GM19372 (cell line): ENCODE measurements around the gene EIF5A.

Experiments
- ATAC-seq: cut with Tn5 transposase; IDR thresholded peaks from one replicate; pipeline ENCODE4 v1.9.1; 2021; ENCODE audit warnings: mild to moderate bottlenecking, low read depth, moderate library complexity; ENCODE audit not compliant: unreplicated experiment

EIF5A gene

GRCh38 chr17:7312432-7313087 lies 5.1 kb downstream of the EIF5A start:
- ATAC-seq = no peak

DNA sequence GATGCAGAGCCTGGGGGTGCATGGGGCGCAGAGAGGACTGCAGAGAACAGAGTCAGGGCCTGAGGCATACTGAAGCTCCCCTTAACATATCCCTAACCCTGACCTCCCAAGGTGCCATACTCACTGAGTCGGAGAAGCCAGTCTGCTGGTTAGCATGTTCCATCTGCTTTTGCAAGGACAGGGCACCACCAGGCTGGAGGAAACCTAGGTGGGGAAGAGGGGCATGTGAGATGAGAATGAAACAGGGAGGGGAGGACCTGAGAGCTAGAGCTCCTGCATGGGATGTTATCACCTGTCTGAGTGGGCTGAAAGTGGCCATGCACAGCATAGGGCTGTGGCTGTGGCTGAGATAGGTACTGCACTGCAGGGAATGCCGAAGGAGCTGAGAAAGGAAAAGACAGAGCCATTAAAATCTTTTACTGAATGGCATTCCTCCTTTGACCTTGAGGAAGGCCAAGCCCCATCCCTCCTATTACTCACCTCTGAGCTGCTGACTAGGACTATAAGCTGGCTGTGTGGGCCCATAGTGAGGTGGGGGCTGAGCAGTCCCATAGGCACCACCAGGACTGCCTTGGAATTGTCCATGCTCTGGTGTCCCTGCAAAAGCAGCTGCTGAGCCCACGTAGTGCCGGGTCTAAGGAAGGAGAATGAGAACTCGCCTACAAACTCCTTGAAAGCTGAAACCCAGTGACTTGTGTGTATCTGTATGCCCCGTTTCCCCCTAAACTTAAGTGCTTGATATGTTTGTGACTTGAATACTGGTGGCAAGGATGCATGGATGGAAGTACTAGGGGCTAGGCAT lies 5.9 kb downstream of the EIF5A start:
- ATAC-seq = no peak

GRCh38 chr17:7313890-7314718 lies 6.7 kb downstream of the EIF5A start:
- no peak for ATAC-seq

DNA sequence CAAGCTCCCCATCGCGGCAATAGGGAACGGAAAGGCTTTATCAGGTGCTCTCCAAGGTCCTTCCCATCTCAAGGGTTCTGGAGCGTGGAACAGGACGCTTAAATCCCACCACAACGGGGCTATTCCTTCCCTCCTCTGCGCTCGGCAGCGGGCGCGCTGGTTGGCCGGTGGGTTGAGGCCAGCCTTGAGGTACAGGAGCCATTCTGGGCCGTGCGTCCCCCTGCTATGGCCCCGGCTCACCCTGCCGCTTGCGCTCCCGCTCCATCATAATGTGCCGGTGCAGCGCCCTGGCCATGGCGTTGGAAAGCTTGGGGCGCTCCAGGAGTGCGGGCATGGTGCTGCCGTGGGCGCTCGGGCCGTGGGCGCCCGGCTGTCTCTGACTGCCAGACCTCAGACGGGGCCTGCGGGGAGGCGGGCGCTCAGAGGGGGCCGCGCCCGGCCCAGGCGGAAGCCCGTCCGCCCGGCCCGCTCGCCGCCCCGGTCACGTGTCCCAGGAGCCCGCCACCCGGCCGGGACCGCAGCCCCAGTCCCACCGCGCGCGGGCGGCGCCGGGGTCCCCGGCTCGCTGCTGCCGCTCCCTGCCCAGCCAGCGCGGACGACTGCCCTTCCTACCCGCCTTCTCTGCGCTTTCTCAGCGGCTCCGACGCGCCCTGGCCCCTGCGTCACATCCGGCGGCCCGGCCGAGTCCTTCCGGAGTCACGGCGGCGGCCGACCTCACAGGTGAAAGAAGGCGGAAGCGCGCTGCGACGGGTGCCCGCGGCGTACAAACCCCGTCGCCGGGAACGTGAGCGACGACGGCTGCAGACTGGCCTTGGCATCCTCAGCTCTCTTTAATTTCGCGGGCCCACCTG lies 7.5 kb downstream of the EIF5A start, which contains the start of gene GPS2:
GPS2 (minus strand) TSS at position 642 of the 851 bp plus-strand sequence; CDS start at position 334, 308 bp downstream.
- ATAC-seq = peak; percentile 85

DNA sequence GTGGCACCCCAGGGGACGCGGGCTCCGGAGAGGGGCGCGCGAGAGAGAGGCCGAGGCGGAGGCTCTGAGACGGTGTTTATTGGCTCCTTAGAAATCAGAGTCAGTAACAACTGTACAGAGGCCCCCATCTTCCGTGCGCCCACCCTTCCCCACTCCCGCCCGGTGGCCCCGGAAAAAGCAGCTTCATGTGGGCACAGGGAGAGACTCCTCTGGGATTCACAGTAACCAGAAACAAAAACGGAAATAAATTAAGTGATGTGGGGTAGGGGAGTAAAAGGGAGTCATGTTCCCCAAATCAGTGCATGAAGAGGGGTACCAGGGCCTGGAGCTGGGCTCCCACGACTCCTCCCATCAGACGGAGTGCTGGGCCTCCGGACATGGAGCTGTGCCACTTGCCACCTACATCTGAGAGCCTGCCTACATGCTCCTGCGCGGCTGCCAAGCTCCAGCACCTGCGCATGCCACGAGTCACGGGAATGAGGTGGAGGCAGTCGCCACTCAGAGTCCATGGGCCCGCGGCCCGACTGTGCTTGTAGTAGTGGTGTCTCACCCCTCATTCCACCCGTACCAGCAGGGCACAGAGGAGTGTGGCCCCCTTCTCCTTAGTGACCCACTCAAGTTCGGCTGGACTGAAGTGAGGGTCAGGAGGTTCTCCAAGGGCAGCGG lies 8.3 kb downstream of the EIF5A start:
- ATAC-seq = no peak

DNA sequence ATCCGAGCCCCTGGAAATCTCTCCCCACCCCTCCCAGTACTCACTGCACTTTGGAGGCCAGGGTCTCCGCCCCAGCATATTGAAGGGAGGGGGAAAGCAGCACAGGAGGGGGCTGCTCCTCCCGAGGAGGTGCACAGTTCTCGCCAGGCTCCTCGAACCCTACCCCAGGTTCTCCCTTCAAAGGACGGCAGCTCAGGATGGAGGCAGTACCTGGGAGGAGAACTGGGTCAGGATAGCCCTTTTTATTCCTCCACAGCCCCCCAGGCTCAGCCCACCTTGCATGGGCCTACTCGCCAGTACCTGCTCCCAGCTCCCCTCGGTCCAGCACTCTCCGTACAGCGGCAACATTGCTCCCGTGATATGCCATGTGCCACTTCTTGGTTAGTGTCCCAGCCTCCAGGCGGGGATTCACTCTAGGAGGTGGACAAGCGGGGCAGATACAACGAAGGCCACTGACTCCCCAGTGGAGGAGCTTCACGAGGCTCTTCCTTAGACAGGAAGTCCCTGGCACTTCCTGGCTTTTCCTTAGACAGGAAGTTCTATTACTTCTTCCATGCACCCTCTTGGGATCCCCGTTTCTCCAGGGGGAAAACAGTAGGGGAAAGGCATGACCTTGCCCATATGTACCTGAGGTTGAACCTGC lies 9.9 kb downstream of the EIF5A start:
- ATAC-seq = no peak

DNA sequence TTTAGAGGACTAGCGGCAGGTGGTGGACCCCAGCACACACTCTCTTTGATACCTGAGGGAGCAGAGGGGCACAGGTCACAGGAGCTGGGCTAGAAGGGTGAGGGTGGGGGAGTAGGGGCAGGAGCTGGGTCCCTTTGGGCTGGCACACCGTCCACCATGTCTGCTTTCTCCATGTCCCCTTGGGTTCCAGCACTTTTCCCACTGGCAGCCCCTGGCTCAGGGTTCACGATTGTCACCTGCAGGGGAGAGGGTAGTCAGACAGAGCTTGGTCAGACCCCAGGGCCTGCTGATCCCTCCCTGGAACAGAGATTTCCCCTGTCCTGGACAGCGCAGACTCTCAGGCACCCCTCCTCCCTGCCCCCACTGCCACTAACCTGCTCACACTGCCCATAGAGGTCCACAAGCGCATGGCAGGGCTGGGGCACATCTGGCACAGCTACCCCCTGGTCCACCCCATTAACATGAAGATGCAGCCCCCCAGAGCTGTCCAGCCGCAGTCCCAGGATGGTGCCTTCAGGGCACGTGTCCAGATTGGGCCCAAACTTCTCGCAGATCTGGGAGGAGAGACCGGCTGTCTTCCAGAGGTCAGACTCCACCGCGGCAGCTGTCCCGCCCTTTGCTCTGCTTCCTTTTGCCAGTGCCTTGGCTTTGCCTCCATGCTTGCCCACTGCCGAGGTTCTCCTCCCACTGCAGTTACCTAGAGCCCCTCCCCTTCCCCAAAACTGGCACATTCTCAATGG lies 10.9 kb downstream of the EIF5A start:
- ATAC-seq = no peak

DNA sequence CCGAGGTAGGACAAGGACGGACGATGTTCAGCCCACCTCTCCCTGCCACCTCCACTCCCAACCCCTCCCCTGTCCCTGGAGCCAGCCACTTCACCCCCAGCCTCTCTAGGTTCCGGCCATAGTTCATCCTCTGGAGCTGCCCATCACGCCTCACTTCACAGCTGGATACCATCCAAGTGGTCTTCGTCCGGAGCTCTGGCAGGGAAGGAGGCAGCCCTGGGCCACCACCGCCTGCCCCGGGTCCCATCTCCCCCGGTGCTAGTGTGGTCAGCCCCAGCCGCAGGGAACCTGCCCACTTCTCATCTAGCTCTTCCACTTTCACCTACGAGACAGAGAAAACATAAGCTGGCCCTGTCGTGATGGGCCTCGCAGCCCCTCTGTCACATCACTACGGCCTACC lies 14.0 kb downstream of the EIF5A start:
- ATAC-seq = no peak

- no peak for ATAC-seq
Measured at GRCh38 chr17:7322520-7323194, 15.2 kb downstream of the EIF5A start.

DNA sequence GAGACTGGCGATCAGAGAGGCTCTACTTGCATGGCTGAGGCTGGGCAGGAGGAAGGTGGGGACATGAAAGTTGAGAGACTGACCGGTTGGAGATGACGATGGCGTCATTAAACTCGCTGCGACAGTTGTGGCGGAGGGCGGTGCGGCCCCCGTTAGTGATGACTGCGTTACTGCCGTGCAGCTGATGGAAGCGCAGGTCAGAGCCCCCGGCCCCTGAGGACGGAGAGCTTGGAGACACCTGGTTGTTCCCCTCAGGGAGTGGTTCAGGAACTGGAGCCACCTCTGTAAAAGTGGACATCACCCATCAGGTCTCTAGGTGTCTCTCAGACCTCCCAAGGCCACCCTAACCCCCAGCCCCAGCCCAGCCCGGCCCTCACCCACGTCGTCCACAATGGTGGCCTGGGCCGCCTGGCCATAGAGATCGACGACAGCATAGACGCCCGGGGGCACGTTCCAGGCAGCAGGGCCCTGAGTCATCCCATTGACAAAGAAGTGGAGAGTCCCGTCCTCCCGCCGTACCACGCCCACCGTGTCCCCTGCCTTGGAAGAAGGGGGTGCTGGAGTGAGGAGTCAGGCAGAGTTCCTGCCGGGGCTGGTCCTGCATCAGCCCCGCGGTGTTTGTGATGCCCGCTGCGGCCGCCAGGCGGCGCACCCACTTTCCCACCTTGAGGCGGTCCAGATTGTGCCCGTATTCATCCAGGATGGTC lies 16.5 kb downstream of the EIF5A start:
- ATAC-seq = no peak

GRCh38 chr17:7324438-7324779 lies 17.0 kb downstream of the EIF5A start:
- ATAC-seq = no peak

GRCh38 chr17:7325031-7325528 lies 17.7 kb downstream of the EIF5A start:
- no peak for ATAC-seq

- ATAC-seq = no peak
Measured at GRCh38 chr17:7326186-7326585, 18.8 kb downstream of the EIF5A start.

- no peak for ATAC-seq
Measured at GRCh38 chr17:7327056-7327455, 19.6 kb downstream of the EIF5A start.

DNA sequence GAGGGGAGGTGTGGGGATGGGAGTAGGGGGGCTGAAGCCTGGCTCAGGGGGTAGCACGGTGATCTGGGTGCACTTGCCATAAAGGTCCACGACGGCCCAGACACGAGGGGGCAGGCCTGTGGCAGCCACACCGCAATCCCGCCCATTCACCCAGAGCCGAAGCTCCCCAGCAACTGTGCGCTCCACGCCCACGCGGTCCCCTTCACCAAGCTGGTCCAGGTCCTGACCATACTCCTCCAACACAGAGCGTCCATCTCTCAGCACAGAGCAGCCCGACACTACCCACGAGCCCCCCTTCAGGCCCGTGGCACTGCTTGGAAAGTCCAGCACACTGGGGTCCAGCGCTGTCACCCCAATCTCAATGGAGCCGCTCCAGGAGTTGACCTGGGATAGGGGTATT lies 20.1 kb downstream of the EIF5A start:
- no peak for ATAC-seq

DNA sequence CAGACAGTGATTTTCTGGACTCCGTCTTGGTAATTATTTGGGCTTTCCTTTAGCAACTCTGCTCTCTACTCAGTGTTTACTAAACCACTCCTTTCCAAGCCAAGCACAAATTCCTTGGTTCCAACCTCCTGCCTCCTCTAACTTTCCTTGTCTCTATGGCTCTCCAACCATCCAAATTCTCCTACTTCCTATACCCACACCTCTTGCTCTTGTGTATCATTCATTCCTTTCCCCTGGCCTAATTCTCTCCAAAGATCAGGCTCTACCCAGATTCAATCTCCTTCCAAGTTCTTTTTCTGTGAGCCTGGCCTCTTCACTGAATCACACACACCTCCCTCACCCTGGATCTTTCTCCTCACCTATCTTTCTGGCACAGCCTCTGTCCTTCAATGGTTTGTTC lies 20.6 kb downstream of the EIF5A start:
- no peak for ATAC-seq

- peak; percentile 10 for ATAC-seq
Measured at GRCh38 chr17:7328840-7329373, 21.5 kb downstream of the EIF5A start, which contains the start of gene NEURL4. TSS of gene NEURL4 (minus strand) at chr17:7329335. CDS start at chr17:7329312, 23 bp downstream.
